GM12874 (cell line): ENCODE data around the gene ASPSCR1.

Experiments used
- CTCF ChIP-seq: IDR thresholded peaks from 2 replicates; pipeline ENCODE4 v1.5.1; 2011; ENCODE audit warnings: low read depth, mild to moderate bottlenecking, control low read depth, low read length, moderate library complexity; ENCODE audit not compliant: insufficient read depth

ASPSCR1 gene

DNA sequence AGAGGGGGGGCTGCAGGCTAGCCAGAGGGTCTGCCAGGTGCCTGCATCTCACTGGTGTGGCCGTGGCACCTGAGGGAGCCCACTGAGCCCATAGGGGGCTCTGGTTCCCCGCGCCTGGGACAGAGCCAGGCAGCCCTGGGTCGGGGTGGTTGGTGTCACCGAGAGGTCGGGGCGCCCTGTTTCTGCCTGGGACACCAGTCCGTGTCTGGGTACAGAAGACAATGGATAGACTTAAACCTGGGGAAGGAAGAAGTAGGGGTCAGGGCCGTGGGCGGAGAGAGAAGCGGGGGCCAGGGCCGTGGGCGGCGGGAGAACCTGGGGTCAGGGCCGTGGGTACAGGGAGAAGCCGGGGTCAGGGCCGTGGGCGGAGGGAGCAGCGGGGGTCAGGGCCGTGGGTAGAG, 71.1 kb downstream of the ASPSCR1 start:
- TF ChIP-seq CTCF: no peak

DNA sequence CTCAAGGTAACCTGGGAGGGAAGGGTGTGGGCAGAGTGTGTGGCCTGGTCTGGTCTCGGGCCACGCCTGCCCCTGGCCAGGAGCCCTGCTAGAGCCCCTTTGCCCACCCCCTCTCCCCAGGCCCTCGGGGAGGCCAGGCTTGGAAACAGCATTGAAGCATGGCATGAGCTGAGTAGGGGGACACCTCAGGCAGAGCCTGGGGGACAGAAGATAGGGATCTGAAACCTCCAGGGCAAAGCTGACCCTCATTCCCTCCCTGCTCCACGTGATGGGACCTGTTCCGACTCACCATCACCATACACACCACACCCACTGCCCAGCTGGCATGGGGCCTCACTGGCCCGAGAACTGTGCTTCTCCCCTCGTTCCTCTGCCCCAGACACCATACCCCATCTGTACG, 71.7 kb downstream of the ASPSCR1 start:
- no peak for TF ChIP-seq CTCF

DNA sequence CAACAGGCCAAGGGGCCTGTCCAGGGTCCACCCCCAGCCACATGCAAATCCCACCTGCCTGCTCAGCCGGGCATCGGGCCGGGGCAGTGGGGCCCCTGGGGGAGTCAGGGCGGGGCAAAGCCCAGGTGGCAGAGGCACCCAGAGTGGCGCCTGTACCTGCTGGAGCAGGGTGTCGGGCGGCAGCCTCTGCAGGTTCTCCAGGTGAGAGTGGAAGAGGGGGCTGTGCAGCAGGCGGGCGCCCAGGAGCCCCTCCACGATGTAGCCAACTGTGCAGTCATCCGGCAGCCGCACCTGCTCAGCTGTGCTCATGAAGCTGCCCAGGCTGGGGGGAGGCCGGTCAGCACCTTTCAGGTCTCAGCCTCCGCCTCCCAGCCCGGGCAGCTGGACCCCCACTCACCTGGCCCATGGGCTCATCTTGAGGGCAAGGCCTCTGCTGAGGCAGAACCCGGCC, 72.1 kb downstream of the ASPSCR1 start:
- no peak for TF ChIP-seq CTCF

DNA sequence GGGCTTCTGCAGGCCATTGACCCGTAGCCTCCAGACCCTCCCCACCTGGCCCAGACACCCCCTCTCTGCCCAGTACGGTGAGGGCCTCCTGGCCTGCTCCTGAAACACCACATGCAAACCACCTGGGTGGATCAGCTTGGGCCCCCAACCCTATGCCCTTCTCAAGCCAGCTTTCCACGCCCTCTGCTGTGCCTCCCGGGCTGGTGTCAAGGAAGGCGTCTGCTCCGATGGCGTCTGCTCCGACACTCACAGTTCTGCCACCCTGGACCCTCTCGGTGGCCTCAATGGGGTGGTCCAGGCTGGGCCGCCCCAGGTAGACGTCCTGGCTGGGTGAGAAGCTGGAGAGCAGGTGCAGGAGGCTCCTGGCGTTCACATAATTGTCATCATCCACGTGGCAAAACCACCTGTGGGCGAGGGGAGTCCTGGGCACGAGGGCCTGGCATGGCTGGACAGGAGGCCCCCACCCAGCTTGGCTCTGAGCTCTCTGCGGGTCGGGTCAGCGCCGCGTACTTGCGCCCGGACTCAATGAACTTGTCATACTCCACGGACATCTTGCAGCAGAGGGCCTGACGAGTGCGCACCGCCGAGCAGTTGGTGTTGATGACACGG, 72.8 kb downstream of the ASPSCR1 start:
- no peak for TF ChIP-seq CTCF

DNA sequence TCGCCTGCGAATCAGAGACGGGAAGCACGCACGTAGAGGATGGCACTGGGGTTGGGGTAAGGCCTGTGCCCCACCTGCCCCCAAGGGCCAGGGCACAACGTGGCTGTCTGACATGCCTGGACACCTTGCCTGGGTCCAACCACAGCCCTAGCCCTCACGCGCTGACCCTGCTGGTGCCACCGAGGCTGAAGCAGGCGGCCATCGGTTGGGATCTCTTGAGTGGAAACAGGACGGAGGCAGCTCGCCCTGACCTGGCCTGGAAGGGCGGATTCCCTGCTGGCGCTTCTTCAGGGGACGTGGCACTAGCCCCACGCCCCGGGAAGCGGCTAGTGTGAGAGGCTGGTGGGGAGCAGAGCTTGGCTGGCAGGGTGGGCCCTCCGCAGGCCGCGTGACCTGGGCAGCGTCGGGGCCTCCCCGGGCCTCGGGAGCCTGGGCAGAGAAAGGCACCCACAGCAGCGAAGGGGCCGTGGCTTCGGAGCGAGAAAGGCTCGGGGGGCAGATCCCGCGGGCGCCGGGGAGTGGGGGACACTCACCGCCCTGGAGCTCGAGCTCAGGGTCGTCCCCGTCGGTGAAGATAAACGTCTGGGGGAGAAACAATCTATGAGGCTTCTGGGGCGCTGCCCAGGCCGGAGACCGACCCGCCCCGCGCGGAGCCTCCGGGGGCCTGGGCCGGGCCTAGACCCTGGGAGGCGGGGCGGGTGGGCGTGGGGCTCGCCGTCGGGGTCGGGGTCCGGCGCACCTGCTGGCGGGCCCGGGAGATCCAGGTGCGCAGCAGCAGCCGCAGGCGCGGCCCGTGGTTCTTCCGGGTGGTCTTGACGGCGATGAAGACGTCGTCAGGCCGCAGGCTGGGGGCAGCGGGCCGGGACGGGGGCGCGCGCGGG, 73.6 kb downstream of the ASPSCR1 start:
- TF ChIP-seq CTCF: no peak

GRCh38 chr17:82051776-82052637, 74.6 kb downstream of the ASPSCR1 start, which contains the start of the genes GPS1 and RFNG:
Gene GPS1 (plus strand): TSS chr17:82051898. CDS start chr17:82051932, 34 bp downstream.
Gene RFNG (minus strand): TSS chr17:82051811. CDS start chr17:82051766, 45 bp downstream.
- no peak for TF ChIP-seq CTCF

GRCh38 chr17:82052638-82053059, 75.2 kb downstream of the ASPSCR1 start:
- TF ChIP-seq CTCF: no peak
